Measurements from ENCODE around the gene ISG20.

DNA sequence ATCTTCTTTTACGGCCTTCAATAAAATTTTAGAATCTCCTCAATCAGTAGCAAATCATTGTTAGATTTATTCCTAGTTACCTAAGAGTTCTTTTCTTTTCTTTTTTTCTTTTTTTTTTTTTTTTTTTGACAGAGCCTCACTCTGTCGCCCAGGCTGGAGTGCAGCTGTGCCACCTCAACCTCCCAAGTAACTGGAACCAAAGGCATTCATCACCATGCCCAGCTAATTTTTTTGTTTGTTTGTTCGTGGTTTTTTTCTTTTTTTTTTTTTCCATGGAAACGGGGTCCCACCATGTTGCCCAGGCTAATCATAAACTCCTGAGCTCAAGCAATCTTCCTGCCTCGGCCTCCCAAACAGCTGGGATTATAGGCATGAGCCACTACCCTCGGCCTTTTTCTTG lies 48.1 kb upstream of the ISG20 start:
- TF ChIP-seq CTCF (IDR thresholded peaks at IDR 0.05; ENCODE audit: control extremely low read depth in 1 of 3, insufficient read depth in 1 of 3, low read depth in 1 of 3, low read length in 3 of 3) (no peak), NRF1 (IDR thresholded peaks at IDR 0.05; ENCODE audit: low read depth, low read length) (no peak), JUN (IDR thresholded peaks at IDR 0.05; ENCODE audit: low read depth, low read length) (no peak), CEBPB (IDR thresholded peaks at IDR 0.05; ENCODE audit: low read depth, low read length) (no peak), POLR2A (IDR thresholded peaks at IDR 0.05; ENCODE audit: control extremely low read depth in 1 of 2, low read depth in 2 of 2, low read length in 2 of 2) (no peak), POLR2AphosphoS5 (IDR thresholded peaks at IDR 0.05; ENCODE audit: low read depth, low read length) (no peak), HDAC2 (IDR thresholded peaks at IDR 0.05; ENCODE audit: borderline replicate concordance in 1 of 2, low read depth in 2 of 2, low read length in 2 of 2) (no peak), BRCA1 (IDR thresholded peaks at IDR 0.05; ENCODE audit: low read depth, low read length) (no peak), JUND (IDR thresholded peaks at IDR 0.05; ENCODE audit: low read length) (no peak), CBX8 (IDR thresholded peaks at IDR 0.05; ENCODE audit: borderline replicate concordance, low read depth, low read length) (no peak)
